ENCODE data around the gene LYZL2.
"Not testable (repeated sequence)": the region's sequence is repeated elsewhere in the genome, so short reads cannot be mapped to it uniquely, and the experiment has no call there.

LYZL2 gene

GRCh38 chr10:30598105-30598776, 31.3 kb downstream of the LYZL2 start:
- H3K79me2 ChIP-seq (ENCODE audit: insufficient read depth, low read depth): no peaks in the 10 kb centered on the region
- no peaks in the 10 kb centered on the region for H3K4me1 ChIP-seq (ENCODE audit: low read depth, poor library complexity, severe bottlenecking)
- no peak overlapping the region for H3K9ac ChIP-seq
- H3K4me2 ChIP-seq: no peak overlapping the region
- H2AFZ ChIP-seq (ENCODE audit: low read depth): no peak overlapping the region
- H3K27me3 ChIP-seq (ENCODE audit: insufficient read depth, low read depth): no peaks in the 10 kb centered on the region
- no peak overlapping the region for H3K4me3 ChIP-seq (IDR thresholded peaks at IDR 0.05; ENCODE audit: insufficient read depth, low read depth, low read length)
- no peaks in the 10 kb centered on the region for H3K36me3 ChIP-seq (ENCODE audit: insufficient read depth)
- no peak for TF ChIP-seq CTCF (conservative IDR thresholded peaks at IDR 0.05; ENCODE audit: low read depth, low read length)
- H3K27ac ChIP-seq: no peak overlapping the region
- H4K20me1 ChIP-seq (ENCODE audit: insufficient read depth): no peaks in the 10 kb centered on the region

GRCh38 chr10:30597433-30597824, 32.1 kb downstream of the LYZL2 start:
- not testable (repeated sequence) for H3K9ac ChIP-seq; H3K4me1 ChIP-seq (ENCODE audit: low read depth, poor library complexity, severe bottlenecking); H3K36me3 ChIP-seq (ENCODE audit: insufficient read depth); H3K4me3 ChIP-seq (IDR thresholded peaks at IDR 0.05; ENCODE audit: insufficient read depth, low read depth, low read length); H3K27me3 ChIP-seq (ENCODE audit: insufficient read depth, low read depth); H3K4me2 ChIP-seq; H3K79me2 ChIP-seq (ENCODE audit: insufficient read depth, low read depth); H4K20me1 ChIP-seq (ENCODE audit: insufficient read depth); H3K27ac ChIP-seq; H2AFZ ChIP-seq (ENCODE audit: low read depth)

GRCh38 chr10:30596493-30597432, 32.8 kb downstream of the LYZL2 start:
- H3K9ac ChIP-seq; H2AFZ ChIP-seq (ENCODE audit: low read depth); H3K27ac ChIP-seq: not testable (repeated sequence)

GRCh38 chr10:30596013-30596412, 33.5 kb downstream of the LYZL2 start:
- H3K27me3 ChIP-seq (ENCODE audit: insufficient read depth, low read depth): no peaks in the 10 kb centered on the region
- H2AFZ ChIP-seq (ENCODE audit: low read depth): no peak overlapping the region
- H3K36me3 ChIP-seq (ENCODE audit: insufficient read depth): no peaks in the 10 kb centered on the region
- no peak overlapping the region for H3K27ac ChIP-seq
- no peak overlapping the region for H3K4me3 ChIP-seq (IDR thresholded peaks at IDR 0.05; ENCODE audit: insufficient read depth, low read depth, low read length)
- no peaks in the 10 kb centered on the region for H4K20me1 ChIP-seq (ENCODE audit: insufficient read depth)
- H3K9ac ChIP-seq: no peak overlapping the region
- TF ChIP-seq CTCF (conservative IDR thresholded peaks at IDR 0.05; ENCODE audit: low read depth, low read length): no peak
- H3K4me1 ChIP-seq (ENCODE audit: low read depth, poor library complexity, severe bottlenecking): no peaks in the 10 kb centered on the region
- H3K79me2 ChIP-seq (ENCODE audit: insufficient read depth, low read depth): no peaks in the 10 kb centered on the region
- no peak overlapping the region for H3K4me2 ChIP-seq

More at GRCh38 chr10:30596493-30597432, 32.8 kb downstream of the LYZL2 start:
- H3K27me3 ChIP-seq (ENCODE audit: insufficient read depth, low read depth); H3K36me3 ChIP-seq (ENCODE audit: insufficient read depth); H3K4me2 ChIP-seq; H4K20me1 ChIP-seq (ENCODE audit: insufficient read depth); H3K79me2 ChIP-seq (ENCODE audit: insufficient read depth, low read depth); H3K4me1 ChIP-seq (ENCODE audit: low read depth, poor library complexity, severe bottlenecking); H3K4me3 ChIP-seq (IDR thresholded peaks at IDR 0.05; ENCODE audit: insufficient read depth, low read depth, low read length): not testable (repeated sequence)

- Histone ChIP-seq H3K27me3 (ENCODE audit: insufficient read depth, low read depth) (no peaks in the 10 kb centered on the region), H3K27ac (no peak overlapping the region), H3K9ac (no peak overlapping the region), H3K4me1 (ENCODE audit: low read depth, poor library complexity, severe bottlenecking) (no peaks in the 10 kb centered on the region), H4K20me1 (ENCODE audit: insufficient read depth) (no peaks in the 10 kb centered on the region), H3K4me3 (IDR thresholded peaks at IDR 0.05; ENCODE audit: insufficient read depth, low read depth, low read length) (no peak overlapping the region), H3K4me2 (no peak overlapping the region), H2AFZ (ENCODE audit: low read depth) (no peak overlapping the region), H3K36me3 (ENCODE audit: insufficient read depth) (no peaks in the 10 kb centered on the region), H3K79me2 (ENCODE audit: insufficient read depth, low read depth) (no peaks in the 10 kb centered on the region)
- no peak for TF ChIP-seq CTCF (conservative IDR thresholded peaks at IDR 0.05; ENCODE audit: low read depth, low read length)
Measured at GRCh38 chr10:30594077-30594476, 35.5 kb downstream of the LYZL2 start.

GRCh38 chr10:30592770-30593169, 36.8 kb downstream of the LYZL2 start:
- H3K9ac ChIP-seq; H3K4me2 ChIP-seq; H3K27me3 ChIP-seq (ENCODE audit: insufficient read depth, low read depth); H3K27ac ChIP-seq; H3K4me1 ChIP-seq (ENCODE audit: low read depth, poor library complexity, severe bottlenecking); H2AFZ ChIP-seq (ENCODE audit: low read depth); H3K79me2 ChIP-seq (ENCODE audit: insufficient read depth, low read depth); H3K4me3 ChIP-seq (IDR thresholded peaks at IDR 0.05; ENCODE audit: insufficient read depth, low read depth, low read length); H4K20me1 ChIP-seq (ENCODE audit: insufficient read depth); H3K36me3 ChIP-seq (ENCODE audit: insufficient read depth): not testable (repeated sequence)

All from KMS-11 (cell line).